ENCODE data around the gene MAFB.

MAFB gene

DNA sequence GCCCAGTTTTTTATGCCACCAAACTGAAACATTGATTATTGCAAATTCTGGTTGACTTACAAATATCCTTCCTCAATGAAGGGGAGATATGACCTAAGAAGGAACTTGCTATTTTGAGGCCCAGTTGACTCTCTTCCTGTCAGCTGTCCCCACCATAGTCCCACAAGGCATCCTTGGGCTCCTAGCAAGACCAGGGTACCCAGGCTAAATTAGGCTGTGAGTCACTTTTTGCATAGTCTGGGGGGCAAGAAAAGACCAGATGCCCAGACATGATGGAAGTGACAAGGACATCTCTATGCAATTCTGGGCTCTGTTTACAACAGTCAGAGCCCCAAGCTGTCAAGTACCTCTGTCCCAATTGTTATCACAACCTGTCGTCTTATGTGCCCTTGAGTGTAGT, 31.8 kb upstream of the MAFB start:
- no peak for DNase-seq (ENCODE audit: extremely low read depth, low read depth)

DNA sequence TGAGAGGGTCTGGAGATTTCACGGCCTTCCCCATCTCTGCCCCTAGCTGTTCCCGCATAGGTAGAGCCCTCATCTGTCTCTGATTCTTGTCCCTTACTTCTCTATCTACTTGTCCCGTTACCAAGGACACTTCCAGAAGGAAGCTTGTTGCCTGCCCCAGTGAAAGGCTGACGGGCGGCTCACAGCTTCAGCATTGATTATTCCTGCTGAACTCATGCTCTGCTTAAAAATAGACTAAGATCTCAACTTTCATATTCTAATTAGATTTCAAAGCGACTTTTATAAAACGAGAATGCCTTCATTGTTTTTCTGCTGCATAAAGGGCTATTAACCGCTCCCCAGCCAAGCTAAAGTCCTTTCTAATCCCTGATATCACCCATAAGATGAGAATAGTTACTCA, 31.1 kb upstream of the MAFB start:
- TF ChIP-seq, protein P1, sequence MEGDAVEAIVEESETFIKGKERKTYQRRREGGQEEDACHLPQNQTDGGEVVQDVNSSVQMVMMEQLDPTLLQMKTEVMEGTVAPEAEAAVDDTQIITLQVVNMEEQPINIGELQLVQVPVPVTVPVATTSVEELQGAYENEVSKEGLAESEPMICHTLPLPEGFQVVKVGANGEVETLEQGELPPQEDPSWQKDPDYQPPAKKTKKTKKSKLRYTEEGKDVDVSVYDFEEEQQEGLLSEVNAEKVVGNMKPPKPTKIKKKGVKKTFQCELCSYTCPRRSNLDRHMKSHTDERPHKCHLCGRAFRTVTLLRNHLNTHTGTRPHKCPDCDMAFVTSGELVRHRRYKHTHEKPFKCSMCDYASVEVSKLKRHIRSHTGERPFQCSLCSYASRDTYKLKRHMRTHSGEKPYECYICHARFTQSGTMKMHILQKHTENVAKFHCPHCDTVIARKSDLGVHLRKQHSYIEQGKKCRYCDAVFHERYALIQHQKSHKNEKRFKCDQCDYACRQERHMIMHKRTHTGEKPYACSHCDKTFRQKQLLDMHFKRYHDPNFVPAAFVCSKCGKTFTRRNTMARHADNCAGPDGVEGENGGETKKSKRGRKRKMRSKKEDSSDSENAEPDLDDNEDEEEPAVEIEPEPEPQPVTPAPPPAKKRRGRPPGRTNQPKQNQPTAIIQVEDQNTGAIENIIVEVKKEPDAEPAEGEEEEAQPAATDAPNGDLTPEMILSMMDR (IDR thresholded peaks at IDR 0.05; ENCODE audit: low read depth, low read length, missing control alignments), result no peak
- H3K4me3 ChIP-seq (replicated peaks; ENCODE audit: low read depth, low read length), result no peak overlapping the region
- DNase-seq (ENCODE audit: extremely low read depth, low read depth), result no peak

More for the DNA sequence above, 31.8 kb upstream of the MAFB start:
- H3K4me3 ChIP-seq (replicated peaks; ENCODE audit: low read depth, low read length), result no peak overlapping the region
- TF ChIP-seq, protein P1 (IDR thresholded peaks at IDR 0.05; ENCODE audit: low read depth, low read length, missing control alignments), result no peak

DNA sequence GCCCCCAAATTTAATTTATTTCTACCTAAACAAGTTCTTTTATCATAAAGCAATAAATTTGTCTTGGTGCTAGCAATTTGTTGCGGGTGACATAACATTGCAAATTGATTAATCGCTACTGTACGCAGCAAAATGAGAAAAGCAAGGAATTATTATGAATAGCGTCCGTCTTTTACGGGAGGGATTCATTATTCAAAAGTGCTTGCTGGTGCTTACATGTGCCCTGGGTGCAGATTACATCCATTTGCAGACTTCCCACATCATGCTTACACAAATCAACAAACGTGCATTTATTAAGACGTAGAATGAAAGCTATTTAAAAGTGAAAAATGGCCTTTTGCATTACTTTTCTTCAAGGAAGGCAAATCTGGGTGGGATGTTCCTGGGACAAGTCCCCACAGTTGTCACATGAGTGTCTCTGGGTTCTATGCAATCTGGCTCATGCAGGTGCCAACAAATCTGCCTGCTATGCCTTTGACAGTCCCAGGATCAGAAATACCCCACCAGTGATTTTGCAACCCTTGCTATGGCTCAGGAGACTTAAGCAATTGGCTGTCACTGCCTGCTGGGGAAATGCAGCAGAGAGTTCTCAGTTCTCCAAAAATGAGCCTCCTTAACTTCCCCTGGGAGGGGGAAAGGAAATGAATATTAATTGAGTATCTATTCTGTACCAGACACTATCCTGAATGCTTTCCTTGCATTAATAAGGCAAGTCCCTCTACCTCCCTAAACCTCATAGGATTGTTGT, 30.1 kb upstream of the MAFB start:
- no peak for DNase-seq (ENCODE audit: extremely low read depth, low read depth)
- no peak overlapping the region for H3K4me3 ChIP-seq (replicated peaks; ENCODE audit: low read depth, low read length)
- TF ChIP-seq, protein P1 (IDR thresholded peaks at IDR 0.05; ENCODE audit: low read depth, low read length, missing control alignments), result no peak

GRCh38 chr20:40718214-40718977, 29.4 kb upstream of the MAFB start:
- no peak for DNase-seq (ENCODE audit: extremely low read depth, low read depth)
- H3K4me3 ChIP-seq (replicated peaks; ENCODE audit: low read depth, low read length), result no peak overlapping the region
- TF ChIP-seq, protein P1 (IDR thresholded peaks at IDR 0.05; ENCODE audit: low read depth, low read length, missing control alignments), result no peak

DNA sequence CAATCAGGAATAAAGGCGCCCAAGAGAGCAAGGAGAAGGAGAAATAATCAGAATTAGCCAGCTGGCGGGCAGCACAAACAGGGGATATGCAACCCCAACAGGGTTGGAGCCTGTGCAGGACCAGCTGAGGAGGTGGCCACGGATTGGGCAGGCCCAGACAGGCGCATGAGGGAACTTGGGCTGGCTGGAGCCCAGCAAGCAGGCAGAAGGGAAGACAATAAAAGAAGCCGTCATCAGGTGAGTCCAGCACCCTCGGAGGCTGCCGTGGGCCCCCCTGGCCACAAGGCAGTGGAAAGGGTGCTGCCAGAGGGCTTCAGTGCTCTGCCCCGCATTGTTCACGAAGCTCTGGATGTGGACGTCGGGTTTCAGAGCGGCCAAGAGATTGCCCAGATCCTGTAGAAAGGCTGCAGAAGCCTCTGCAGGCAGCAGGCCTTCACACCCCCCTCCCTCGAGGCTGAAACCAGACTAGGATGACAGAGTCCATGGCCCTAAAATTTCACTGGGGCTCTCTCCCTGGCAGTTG, 28.4 kb upstream of the MAFB start:
- TF ChIP-seq, protein P1 (IDR thresholded peaks at IDR 0.05; ENCODE audit: low read depth, low read length, missing control alignments), result no peak
- H3K4me3 ChIP-seq (replicated peaks; ENCODE audit: low read depth, low read length), result no peak overlapping the region
- DNase-seq (ENCODE audit: extremely low read depth, low read depth), result no peak

GRCh38 chr20:40715491-40715890, 26.5 kb upstream of the MAFB start:
- TF ChIP-seq, protein P1 (IDR thresholded peaks at IDR 0.05; ENCODE audit: low read depth, low read length, missing control alignments), result no peak
- no peak for DNase-seq (ENCODE audit: extremely low read depth, low read depth)

More at GRCh38 chr20:40715491-40715890, 26.5 kb upstream of the MAFB start:
- H3K4me3 ChIP-seq (replicated peaks; ENCODE audit: low read depth, low read length), result no peak overlapping the region

All from HFF-Myc (cell line).